Naive B cell (primary cell): ENCODE measurements around the gene SGCE. TPM values are rescaled to one million over a fixed set of nuclear protein-coding genes. Genes with fewer than 3 reads are reported as not detected.
A peak's percentile ranks its signal among the peaks of the same experiment; 100 is the strongest.

Experiments used
- ATAC-seq, 2 donors: fragments of 150-1000 bp; cut with Tn5 transposase; 2 replicates each; pipeline ENCODE4 v1.10.0; 2021; ENCODE audit warnings: low read depth in 2 of 2, mild to moderate bottlenecking in 2 of 2, moderate library complexity in 2 of 2
- DNase-seq: peaks from one replicate; pipeline ENCODE4 v3.0.0; 2022
- H3K27ac Mint-ChIP-seq, 6 donors: one replicate each; pipeline ENCODE4 v1.8.0; 2020 to 2022; ENCODE audit warnings: mild to moderate bottlenecking in 6 of 6, mixed read lengths in 6 of 6, moderate library complexity in 5 of 6, inconsistent platforms in 2 of 6
- H3K27me3 Mint-ChIP-seq, 3 donors: one replicate each; pipeline ENCODE4 v1.8.0; 2021 to 2022; ENCODE audit warnings: mixed read lengths in 3 of 3, mild to moderate bottlenecking in 1 of 3
- H3K36me3 Mint-ChIP-seq, 2 donors: one replicate each; pipeline ENCODE4 v1.8.0; 2020 to 2022; ENCODE audit warnings: mixed read lengths in 2 of 2, inconsistent platforms in 1 of 2, mild to moderate bottlenecking in 1 of 2
- H3K4me1 Mint-ChIP-seq, 3 donors: one replicate each; pipeline ENCODE4 v1.8.0; 2020 to 2022; ENCODE audit warnings: mixed read lengths in 3 of 3, inconsistent platforms in 1 of 3, mild to moderate bottlenecking in 1 of 3, moderate library complexity in 1 of 3
- H3K4me3 Mint-ChIP-seq, 8 donors: one replicate each; pipeline ENCODE4 v1.8.0; 2020 to 2022; ENCODE audit warnings: mild to moderate bottlenecking in 8 of 8, mixed read lengths in 8 of 8, moderate library complexity in 8 of 8, inconsistent platforms in 2 of 8
- H3K9me3 Mint-ChIP-seq, 7 donors: one replicate each; pipeline ENCODE4 v1.8.0; 2020 to 2022; ENCODE audit warnings: mixed read lengths in 7 of 7, mild to moderate bottlenecking in 5 of 7, inconsistent platforms in 2 of 7, moderate library complexity in 1 of 7
- polyA plus RNA-seq, 6 donors: library from polyadenylated mRNA; unstranded; fragments of 300-500 nt; fragmentation: Illumina TruSeq; gene quantifications; one replicate each; pipeline ENCODE4 v1.2.3, GENCODE V29; 2021; ENCODE audit warnings: low read depth in 6 of 6

SGCE gene
- polyA plus RNA-seq, 6 donors from 2014 or later = 6.4 to 31.9 (median 12.1) TPM

- no peak for DNase-seq
- ATAC-seq = no peak
- no peaks in the 10 kb centered on the region for H3K9me3 Mint-ChIP-seq
- no peak overlapping the region for H3K4me3 Mint-ChIP-seq
- H3K27me3 Mint-ChIP-seq = no peaks in the 10 kb centered on the region
- H3K36me3 Mint-ChIP-seq = peaks cover 4 to 18% of the 10 kb centered on the region in 2 donors
- no peak overlapping the region for H3K27ac Mint-ChIP-seq
- H3K4me1 Mint-ChIP-seq = no peaks in the 10 kb centered on the region
Measured at GRCh38 chr7:94600267-94600666, 55.7 kb downstream of the SGCE start.

GRCh38 chr7:94595717-94596116 lies 60.2 kb downstream of the SGCE start:
- no peak for DNase-seq
- ATAC-seq = no peak
- no peaks in the 10 kb centered on the region for H3K9me3 Mint-ChIP-seq
- no peak overlapping the region for H3K4me3 Mint-ChIP-seq
- H3K27ac Mint-ChIP-seq = no peak overlapping the region
- H3K4me1 Mint-ChIP-seq = peaks cover 9 to 16% (median 13%) of the 10 kb centered on the region in 3 donors
- H3K36me3 Mint-ChIP-seq = peaks cover 0 to 18% of the 10 kb centered on the region in 2 donors
- H3K27me3 Mint-ChIP-seq = no peaks in the 10 kb centered on the region

- H3K9me3 Mint-ChIP-seq = no peaks in the 10 kb centered on the region
- H3K27me3 Mint-ChIP-seq = no peaks in the 10 kb centered on the region
- no peak overlapping the region for H3K4me3 Mint-ChIP-seq
- no peak for DNase-seq
- no peak for ATAC-seq
- no peak overlapping the region for H3K27ac Mint-ChIP-seq
- peaks cover 13 to 22% (median 19%) of the 10 kb centered on the region in 3 donors for H3K4me1 Mint-ChIP-seq
- H3K36me3 Mint-ChIP-seq = peaks cover 0 to 12% of the 10 kb centered on the region in 2 donors
Measured at GRCh38 chr7:94594882-94595281, 61.1 kb downstream of the SGCE start.

GRCh38 chr7:94591176-94591575 lies 64.8 kb downstream of the SGCE start:
- H3K4me3 Mint-ChIP-seq = peak overlapping the region; percentile 76 to 85 (median 80)
- ATAC-seq (peak; percentile 97), DNase-seq (peak; percentile 28)
- peaks cover 13 to 22% (median 19%) of the 10 kb centered on the region in 3 donors for H3K4me1 Mint-ChIP-seq
- H3K36me3 Mint-ChIP-seq = no peaks in the 10 kb centered on the region
- H3K27me3 Mint-ChIP-seq = no peaks in the 10 kb centered on the region
- H3K9me3 Mint-ChIP-seq = no peaks in the 10 kb centered on the region
- H3K27ac Mint-ChIP-seq = peak overlapping the region; percentile 0 to 86 (median 62)

GRCh38 chr7:94590526-94591162 lies 65.3 kb downstream of the SGCE start:
- ATAC-seq (peak; percentile 77 to 80), DNase-seq (peak; percentile 21)
- Mint-ChIP-seq H3K36me3 (no peaks in the 10 kb centered on the region), H3K9me3 (no peaks in the 10 kb centered on the region), H3K4me3 (peak overlapping the region; percentile 76 to 85 (median 80)), H3K27me3 (no peaks in the 10 kb centered on the region), H3K27ac (peak overlapping the region; percentile 0 to 86 (median 62)), H3K4me1 (peaks cover 13 to 22% (median 19%) of the 10 kb centered on the region in 3 donors)

- H3K4me3 Mint-ChIP-seq = no peak overlapping the region
- DNase-seq (no peak), ATAC-seq (no peak)
- no peaks in the 10 kb centered on the region for H3K9me3 Mint-ChIP-seq
- H3K4me1 Mint-ChIP-seq = peaks cover 13 to 22% (median 19%) of the 10 kb centered on the region in 3 donors
- peak overlapping the region in 2 of 6 donors; percentile 37 to 51 for H3K27ac Mint-ChIP-seq
- no peaks in the 10 kb centered on the region for H3K27me3 Mint-ChIP-seq
- H3K36me3 Mint-ChIP-seq = no peaks in the 10 kb centered on the region
Measured at GRCh38 chr7:94588075-94588474, 67.9 kb downstream of the SGCE start.

GRCh38 chr7:94584113-94584512 lies 71.8 kb downstream of the SGCE start:
- Mint-ChIP-seq H3K27me3 (no peaks in the 10 kb centered on the region), H3K27ac (no peak overlapping the region), H3K4me3 (no peak overlapping the region), H3K4me1 (peaks cover 0 to 5% (median 0%) of the 10 kb centered on the region in 3 donors), H3K36me3 (peaks cover 21 to 22% of the 10 kb centered on the region in 2 donors), H3K9me3 (peaks cover 0 to 7% (median 2%) of the 10 kb centered on the region in 7 donors)
- ATAC-seq = no peak
- DNase-seq = no peak

GRCh38 chr7:94580601-94581000 lies 75.3 kb downstream of the SGCE start:
- H3K27me3 Mint-ChIP-seq = no peaks in the 10 kb centered on the region
- DNase-seq (no peak), ATAC-seq (no peak)
- peaks cover 5 to 14% (median 7%) of the 10 kb centered on the region in 7 donors for H3K9me3 Mint-ChIP-seq
- H3K36me3 Mint-ChIP-seq = peaks cover 32% of the 10 kb centered on the region in 2 donors
- H3K4me1 Mint-ChIP-seq = peaks cover 4 to 13% (median 10%) of the 10 kb centered on the region in 3 donors
- H3K4me3 Mint-ChIP-seq = no peak overlapping the region
- peak overlapping the region in 2 of 6 donors; percentile 1 to 3 for H3K27ac Mint-ChIP-seq

- peak overlapping the region in 1 of 6 donors; percentile 1 for H3K27ac Mint-ChIP-seq
Measured at GRCh38 chr7:94579470-94579869, 76.5 kb downstream of the SGCE start.

GRCh38 chr7:94578614-94579013 lies 77.3 kb downstream of the SGCE start:
- peak overlapping the region in 2 of 6 donors; percentile 12 to 87 for H3K27ac Mint-ChIP-seq
- peaks cover 49 to 52% of the 10 kb centered on the region in 2 donors for H3K36me3 Mint-ChIP-seq
- peaks cover 5 to 32% (median 21%) of the 10 kb centered on the region in 7 donors for H3K9me3 Mint-ChIP-seq
- DNase-seq (no peak), ATAC-seq (no peak)
- peaks cover 4 to 14% (median 10%) of the 10 kb centered on the region in 3 donors for H3K4me1 Mint-ChIP-seq
- no peaks in the 10 kb centered on the region for H3K27me3 Mint-ChIP-seq
- no peak overlapping the region for H3K4me3 Mint-ChIP-seq

More at GRCh38 chr7:94579470-94579869, 76.5 kb downstream of the SGCE start:
- H3K4me1 Mint-ChIP-seq = peaks cover 4 to 13% (median 10%) of the 10 kb centered on the region in 3 donors
- DNase-seq (no peak), ATAC-seq (no peak)
- peaks cover 43 to 44% of the 10 kb centered on the region in 2 donors for H3K36me3 Mint-ChIP-seq
- no peaks in the 10 kb centered on the region for H3K27me3 Mint-ChIP-seq
- H3K4me3 Mint-ChIP-seq = no peak overlapping the region
- H3K9me3 Mint-ChIP-seq = peaks cover 5 to 25% (median 16%) of the 10 kb centered on the region in 7 donors

- H3K9me3 Mint-ChIP-seq = peaks cover 5 to 44% (median 24%) of the 10 kb centered on the region in 7 donors
- no peaks in the 10 kb centered on the region for H3K27me3 Mint-ChIP-seq
- H3K27ac Mint-ChIP-seq = no peak overlapping the region
- no peak overlapping the region for H3K4me3 Mint-ChIP-seq
- DNase-seq (no peak), ATAC-seq (no peak)
- H3K4me1 Mint-ChIP-seq = peaks cover 4 to 21% (median 10%) of the 10 kb centered on the region in 3 donors
- peaks cover 55 to 64% of the 10 kb centered on the region in 2 donors for H3K36me3 Mint-ChIP-seq
Measured at GRCh38 chr7:94577357-94577756, 78.6 kb downstream of the SGCE start.

- Mint-ChIP-seq H3K4me3 (no peak overlapping the region), H3K36me3 (peaks cover 54 to 63% of the 10 kb centered on the region in 2 donors), H3K9me3 (peaks cover 5 to 44% (median 22%) of the 10 kb centered on the region in 7 donors), H3K4me1 (peaks cover 4 to 18% (median 10%) of the 10 kb centered on the region in 3 donors), H3K27ac (peak overlapping the region in 1 of 6 donors; percentile 16), H3K27me3 (no peaks in the 10 kb centered on the region)
- no peak for DNase-seq
- ATAC-seq = no peak
Measured at GRCh38 chr7:94576316-94576715, 79.6 kb downstream of the SGCE start.

- peaks cover 5 to 40% (median 21%) of the 10 kb centered on the region in 7 donors for H3K9me3 Mint-ChIP-seq
- H3K4me1 Mint-ChIP-seq = peaks cover 4 to 18% (median 10%) of the 10 kb centered on the region in 3 donors
- ATAC-seq = no peak
- no peak for DNase-seq
- no peaks in the 10 kb centered on the region for H3K27me3 Mint-ChIP-seq
- H3K36me3 Mint-ChIP-seq = peaks cover 47 to 58% of the 10 kb centered on the region in 2 donors
- H3K27ac Mint-ChIP-seq = no peak overlapping the region
- no peak overlapping the region for H3K4me3 Mint-ChIP-seq
Measured at GRCh38 chr7:94575646-94576045, 80.3 kb downstream of the SGCE start.

- H3K36me3 Mint-ChIP-seq = peaks cover 42 to 53% of the 10 kb centered on the region in 2 donors
- no peaks in the 10 kb centered on the region for H3K27me3 Mint-ChIP-seq
- no peak overlapping the region for H3K27ac Mint-ChIP-seq
- peaks cover 5 to 47% (median 21%) of the 10 kb centered on the region in 7 donors for H3K9me3 Mint-ChIP-seq
- ATAC-seq = no peak
- H3K4me1 Mint-ChIP-seq = peaks cover 0 to 10% (median 0%) of the 10 kb centered on the region in 3 donors
- no peak overlapping the region for H3K4me3 Mint-ChIP-seq
- no peak for DNase-seq
Measured at GRCh38 chr7:94571816-94572215, 84.1 kb downstream of the SGCE start.
